SK-N-SH (cell line): ENCODE measurements around the gene WDR48. TPM values are rescaled to one million over a fixed set of nuclear protein-coding genes. Genes with fewer than 3 reads are reported as not detected.

Experiments used
- CTCF ChIA-PET: fragments of 300-600, 350-600 bp; formaldehyde crosslinking; extraction: SDS; loops from one replicate; lab custom pipeline; 2021; lab: Yijun Ruan, JAX
- POLR2A ChIA-PET: fragments of 350-600 bp; sonication (Branson Sonifier 250); formaldehyde crosslinking; extraction: SDS; loops from one replicate; lab custom pipeline; 2020; ENCODE audit warnings: antibody characterized with exemption, inconsistent platforms; lab: Yijun Ruan, JAX
- DNase-seq: peaks from one replicate; pipeline ENCODE4 v3.0.0; 2012
- H2AFZ ChIP-seq: fragments of 200-600 bp; sonication (generic); 2 replicates; pipeline ENCODE4 v1.8.1; 2016; ENCODE audit warnings: antibody characterized with exemption, mild to moderate bottlenecking, low read depth
- H3F3A ChIP-seq: fragments of 200-600 bp; sonication (generic); replicated peaks from 2 replicates; pipeline ENCODE3; 2016; ENCODE audit warnings: antibody characterized with exemption, mild to moderate bottlenecking; ENCODE audit not compliant: insufficient read depth
- H3K27ac ChIP-seq, 2 experiments: fragments of 200-500 bp in 1 of 2; fragments of 200-600 bp in 1 of 2; sonication (Bioruptor generic) in 1 of 2; sonication (generic), shearing (Covaris generic) in 1 of 2; 2 replicates each; pipeline versions ENCODE4 v1.5.1 to v1.6.1; 2014 to 2016; ENCODE audit warnings: low read depth in 2 of 2, inconsistent platforms in 1 of 2, low read length in 1 of 2, mild to moderate bottlenecking in 1 of 2, mixed read lengths in 1 of 2
- H3K27me3 ChIP-seq: fragments of 200-600 bp; sonication (generic), shearing (Covaris generic); 2 replicates; pipeline ENCODE4 v1.6.1; 2016; ENCODE audit warnings: mixed run types; ENCODE audit not compliant: insufficient read depth
- H3K36me3 ChIP-seq, 2 experiments: fragments of 200-500 bp in 1 of 2; fragments of 200-600 bp in 1 of 2; sonication (Bioruptor generic) in 1 of 2; sonication (generic) in 1 of 2; replicated peaks in 1 of 2; 2 replicates each; pipeline versions ENCODE3 to v1.5.1; 2014 to 2016; ENCODE audit warnings: low read length in 1 of 2, mild to moderate bottlenecking in 1 of 2; ENCODE audit not compliant: insufficient read depth in 2 of 2, control insufficient read depth in 1 of 2
- H3K4me1 ChIP-seq, 2 experiments: fragments of 200-500 bp in 1 of 2; fragments of 200-600 bp in 1 of 2; sonication (Bioruptor generic) in 1 of 2; sonication (generic), shearing (Covaris generic) in 1 of 2; 2 replicates each; pipeline versions ENCODE4 v1.5.1 to v1.6.1; 2014 to 2016; ENCODE audit warnings: low read depth in 1 of 2, low read length in 1 of 2, mixed run types in 1 of 2; ENCODE audit not compliant: insufficient read depth in 2 of 2, control insufficient read depth in 1 of 2
- H3K4me2 ChIP-seq: fragments of 200-600 bp; sonication (generic), shearing (Covaris generic); 2 replicates; pipeline ENCODE4 v1.6.1; 2017; ENCODE audit warnings: mixed run types
- H3K4me3 ChIP-seq, 2 experiments: fragments of 200-500 bp in 1 of 2; fragments of 200-600 bp in 1 of 2; sonication (Bioruptor generic) in 1 of 2; sonication (generic), shearing (Covaris generic) in 1 of 2; 2 replicates each; pipeline versions ENCODE4 v1.5.1 to v1.8.1; 2014 to 2016; ENCODE audit warnings: low read depth in 2 of 2, inconsistent platforms in 1 of 2, low read length in 1 of 2, mild to moderate bottlenecking in 1 of 2, mixed read lengths in 1 of 2, moderate library complexity in 1 of 2
- H3K79me2 ChIP-seq: fragments of 200-600 bp; sonication (generic); 2 replicates; pipeline ENCODE4 v1.8.1; 2017; ENCODE audit warnings: mild to moderate bottlenecking; ENCODE audit not compliant: insufficient read depth
- H3K9ac ChIP-seq: fragments of 200-600 bp; sonication (generic); 2 replicates; pipeline ENCODE4 v1.6.1; 2017; ENCODE audit warnings: mixed run types
- H3K9me2 ChIP-seq: fragments of 200-600 bp; sonication (generic); 2 replicates; pipeline ENCODE4 v1.6.1; 2017; ENCODE audit warnings: mixed run types
- H3K9me3 ChIP-seq: fragments of 200-600 bp; sonication (generic); 2 replicates; pipeline ENCODE4 v1.6.1; 2017; ENCODE audit warnings: mixed run types, mild to moderate bottlenecking, moderate library complexity
- H4K20me1 ChIP-seq: fragments of 200-600 bp; sonication (generic); 2 replicates; pipeline ENCODE4 v1.6.1; 2017; ENCODE audit warnings: mild to moderate bottlenecking, mixed run types; ENCODE audit not compliant: insufficient read depth
- EP300 ChIP-seq, 2 experiments: IDR thresholded peaks; 2 replicates each; pipeline versions ENCODE4 v1.4.0 to v1.6.1; 2012; ENCODE audit warnings: borderline replicate concordance in 1 of 2, low read depth in 1 of 2, low read length in 1 of 2
- FOXM1 ChIP-seq: IDR thresholded peaks from 2 replicates; pipeline ENCODE4 v1.4.0; 2012; ENCODE audit warnings: low read depth, mild to moderate bottlenecking
- GATA2 ChIP-seq: sonication (generic); formaldehyde crosslinking; IDR thresholded peaks from 2 replicates; pipeline ENCODE4 v1.5.0; 2020; ENCODE audit warnings: mild to moderate bottlenecking, missing genetic modification reagents
- JUND ChIP-seq: IDR thresholded peaks from 2 replicates; pipeline ENCODE4 v1.4.0; 2012
- MEF2A ChIP-seq: IDR thresholded peaks from 2 replicates; pipeline ENCODE4 v1.4.0; 2012; ENCODE audit warnings: low read depth, borderline replicate concordance
- NRF1 ChIP-seq: IDR thresholded peaks from 2 replicates; pipeline ENCODE4 v1.6.1; 2012; ENCODE audit warnings: low read depth, mild to moderate bottlenecking, low read length
- PBX3 ChIP-seq: IDR thresholded peaks from 2 replicates; pipeline ENCODE4; 2012
- RAD21 ChIP-seq: IDR thresholded peaks from 2 replicates; pipeline ENCODE4 v1.6.1; 2012; ENCODE audit warnings: mild to moderate bottlenecking, low read length
- RCOR1 ChIP-seq: fragments of 150-350 bp; IDR thresholded peaks from 2 replicates; pipeline ENCODE4 v1.6.1; 2017; ENCODE audit warnings: antibody characterized with exemption, low read length
- REST ChIP-seq: IDR thresholded peaks from 2 replicates; pipeline ENCODE4 v1.6.1; 2012; ENCODE audit warnings: mild to moderate bottlenecking, low read depth, low read length, moderate library complexity
- RXRA ChIP-seq: IDR thresholded peaks from 2 replicates; pipeline ENCODE4 v1.4.0; 2012; ENCODE audit warnings: low read depth, mild to moderate bottlenecking, borderline replicate concordance
- SMC3 ChIP-seq: IDR thresholded peaks from 2 replicates; pipeline ENCODE4 v1.6.1; 2012; ENCODE audit warnings: low read depth, low read length, improper control_type of control experiment
- TCF12 ChIP-seq: IDR thresholded peaks from 2 replicates; pipeline ENCODE4 v1.4.0; 2012
- TEAD4 ChIP-seq: IDR thresholded peaks from 2 replicates; pipeline ENCODE4 v1.4.0; 2012; ENCODE audit warnings: mild to moderate bottlenecking, borderline replicate concordance; ENCODE audit not compliant: insufficient read depth
- USF1 ChIP-seq: IDR thresholded peaks from 2 replicates; pipeline ENCODE4 v1.4.0; 2012; ENCODE audit warnings: low read depth, borderline replicate concordance
- USF2 ChIP-seq: fragments of 150-350 bp; IDR thresholded peaks from 2 replicates; pipeline ENCODE4 v1.6.1; 2017; ENCODE audit warnings: antibody characterized with exemption, low read length, low read depth, borderline replicate concordance
- WGBS: methylation state at CpG from one replicate; pipeline ENCODE4 v1.1.6; 2017; ENCODE audit warnings: low lambda C conversion rate; 5-methylcytosine and 5-hydroxymethylcytosine counted together
- polyA plus RNA-seq, 3 experiments: library from polyadenylated mRNA; depleted of rRNA; stranded (reverse); fragments of >200 nt; gene quantifications; 2 replicates each; pipeline ENCODE4 v1.2.3, GENCODE V29; 2012
- TF ChIP-seq, protein P1 (sequence below): IDR thresholded peaks from 2 replicates; pipeline ENCODE4 v1.4.0; 2012; ENCODE audit warnings: low read depth
- TF ChIP-seq, protein P2 (sequence below): fragments of 200-600 bp; sonication (generic); IDR thresholded peaks from 2 replicates; pipeline ENCODE4 v1.6.1; 2017; ENCODE audit warnings: antibody characterized with exemption, mild to moderate bottlenecking, moderate library complexity

Gene WDR48
- polyA plus RNA-seq, 1 of the 3 experiments (the other 2 are of a cell fraction), result 12.1 TPM

DNA sequence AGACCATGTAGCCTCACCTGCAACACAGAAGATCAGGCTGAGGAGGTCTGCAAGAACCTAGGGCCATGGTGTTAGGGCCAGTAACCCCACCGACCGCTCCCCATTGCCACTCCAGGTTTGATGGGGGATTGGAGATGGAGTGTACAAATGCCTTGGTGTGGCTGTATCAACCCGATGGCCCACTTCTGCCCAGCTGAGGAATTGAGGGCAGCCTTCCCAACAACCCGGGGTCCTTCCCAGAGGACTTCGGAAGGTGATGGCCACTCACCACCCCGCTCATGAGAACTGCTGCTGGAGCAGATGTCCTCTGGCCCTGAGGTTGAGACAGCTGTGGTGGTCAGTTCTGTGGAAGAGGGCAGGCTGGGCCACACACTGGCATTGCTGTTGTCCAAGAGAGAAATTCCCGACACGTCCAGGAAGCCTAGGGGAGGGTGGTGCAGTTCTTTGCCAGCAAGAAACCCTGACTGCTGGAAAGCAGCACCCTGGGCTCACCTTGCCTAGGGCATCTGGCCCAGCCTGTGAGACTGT lies 46.7 kb downstream of the WDR48 start:
- peaks cover 20% of the 10 kb centered on the region for H4K20me1 ChIP-seq
- ChIA-PET POLR2A (no interaction called here), CTCF (interaction anchor here (1.5 kb wide), 1 partner anchor 193 kb away, joined by 5 read pairs; no protein-coding TSS in a partner anchor)
- H3K27me3 ChIP-seq, result no peaks in the 10 kb centered on the region
- WGBS, result 96% methylated on average over 6 of the region's 8 CpGs
- peaks cover 6% of the 10 kb centered on the region for H3F3A ChIP-seq
- no peak overlapping the region for H3K9ac ChIP-seq
- H3K9me3 ChIP-seq, result no peaks in the 10 kb centered on the region
- TF ChIP-seq RCOR1 (no peak), MEF2A (no peak), RXRA (no peak), USF2 (no peak), FOXM1 (no peak), RAD21 (no peak), REST (no peak), PBX3 (no peak), NRF1 (no peak), TEAD4 (no peak), EP300 (IDR thresholded peaks at IDR 0.05; ENCODE audit: borderline replicate concordance in 1 of 2, low read depth in 1 of 2, low read length in 1 of 2) (no peak), JUND (no peak), SMC3 (no peak), GATA2 (CRISPR knock-in tag) (no peak), TCF12 (no peak), USF1 (no peak)
- TF ChIP-seq, protein P1, sequence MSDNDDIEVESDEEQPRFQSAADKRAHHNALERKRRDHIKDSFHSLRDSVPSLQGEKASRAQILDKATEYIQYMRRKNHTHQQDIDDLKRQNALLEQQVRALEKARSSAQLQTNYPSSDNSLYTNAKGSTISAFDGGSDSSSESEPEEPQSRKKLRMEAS, result no peak
- TF ChIP-seq, protein P2, sequence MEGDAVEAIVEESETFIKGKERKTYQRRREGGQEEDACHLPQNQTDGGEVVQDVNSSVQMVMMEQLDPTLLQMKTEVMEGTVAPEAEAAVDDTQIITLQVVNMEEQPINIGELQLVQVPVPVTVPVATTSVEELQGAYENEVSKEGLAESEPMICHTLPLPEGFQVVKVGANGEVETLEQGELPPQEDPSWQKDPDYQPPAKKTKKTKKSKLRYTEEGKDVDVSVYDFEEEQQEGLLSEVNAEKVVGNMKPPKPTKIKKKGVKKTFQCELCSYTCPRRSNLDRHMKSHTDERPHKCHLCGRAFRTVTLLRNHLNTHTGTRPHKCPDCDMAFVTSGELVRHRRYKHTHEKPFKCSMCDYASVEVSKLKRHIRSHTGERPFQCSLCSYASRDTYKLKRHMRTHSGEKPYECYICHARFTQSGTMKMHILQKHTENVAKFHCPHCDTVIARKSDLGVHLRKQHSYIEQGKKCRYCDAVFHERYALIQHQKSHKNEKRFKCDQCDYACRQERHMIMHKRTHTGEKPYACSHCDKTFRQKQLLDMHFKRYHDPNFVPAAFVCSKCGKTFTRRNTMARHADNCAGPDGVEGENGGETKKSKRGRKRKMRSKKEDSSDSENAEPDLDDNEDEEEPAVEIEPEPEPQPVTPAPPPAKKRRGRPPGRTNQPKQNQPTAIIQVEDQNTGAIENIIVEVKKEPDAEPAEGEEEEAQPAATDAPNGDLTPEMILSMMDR, result no peak
- H3K79me2 ChIP-seq, result peaks cover 19% of the 10 kb centered on the region; the same call in 1 of the 2 replicates
- H3K4me3 ChIP-seq, result no peak overlapping the region
- no peak overlapping the region for H2AFZ ChIP-seq
- no peaks in the 10 kb centered on the region for H3K9me2 ChIP-seq
- no peaks in the 10 kb centered on the region; a peak in 1 of 4 replicates for H3K4me1 ChIP-seq
- peaks cover 30 to 78% of the 10 kb centered on the region in 2 experiments for H3K36me3 ChIP-seq
- H3K27ac ChIP-seq, result no peak overlapping the region
- H3K4me2 ChIP-seq, result no peak overlapping the region
- DNase-seq, result no peak
